Measurements from ENCODE around the gene CA4.
A peak's percentile ranks its signal among the peaks of the same experiment; 100 is the strongest.

CA4 gene

GRCh38 chr17:60129164-60129563, 20.6 kb upstream of the CA4 start:
- DNase-seq, result no peak

DNA sequence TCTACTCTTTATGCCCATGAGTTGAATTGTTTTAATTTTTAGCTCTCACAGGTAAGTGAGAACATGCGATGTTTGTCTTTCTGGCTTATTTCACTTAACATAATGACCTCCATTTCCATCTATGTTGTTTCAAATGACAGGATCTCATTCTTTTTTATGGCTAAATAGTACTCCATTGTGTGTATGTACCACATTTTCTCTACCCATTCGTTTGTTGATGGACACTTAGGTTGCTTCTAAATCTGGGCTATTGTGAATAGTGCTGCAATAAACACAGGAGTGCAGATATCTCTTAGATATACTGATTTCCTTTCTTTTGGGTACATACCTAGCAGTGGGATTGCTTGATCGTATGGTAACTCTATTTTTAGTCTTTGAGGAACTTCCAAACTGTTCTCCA, 19.3 kb upstream of the CA4 start:
- no peak for DNase-seq

DNA sequence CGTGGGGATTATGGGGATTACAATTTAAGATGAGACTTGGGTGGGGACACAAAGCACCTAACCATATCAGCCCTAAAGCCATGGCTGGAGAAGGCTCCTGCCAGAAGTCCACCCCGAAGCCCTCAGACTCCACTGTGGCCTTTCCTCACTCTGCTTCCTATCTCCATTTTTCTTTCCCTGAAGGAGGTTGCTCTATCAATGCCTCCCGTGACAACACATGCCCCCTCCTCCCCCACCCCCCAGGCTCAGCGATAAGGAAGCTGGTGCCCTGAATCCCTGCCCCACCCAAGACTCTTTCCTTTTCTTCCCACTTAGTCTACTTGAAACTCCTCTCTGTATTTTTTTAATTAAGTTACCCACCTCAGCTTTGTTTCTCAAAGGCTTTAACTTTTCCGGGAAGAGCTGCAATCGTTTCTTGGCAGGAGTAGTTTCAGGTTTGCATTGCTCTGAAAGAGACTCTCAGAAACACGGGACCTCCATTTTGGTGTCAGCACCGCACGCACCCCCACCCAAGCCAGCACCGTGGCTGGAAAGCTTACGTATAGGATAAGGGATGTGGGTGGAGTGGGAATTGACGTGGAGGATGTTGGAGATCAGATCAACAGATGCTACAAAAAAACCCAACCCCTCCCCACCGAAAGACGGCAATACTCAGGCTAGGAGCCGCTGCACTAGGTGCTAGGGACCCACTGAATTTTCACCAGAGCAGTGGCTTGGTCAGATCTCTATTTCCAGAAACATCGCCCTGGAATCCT, 15.2 kb upstream of the CA4 start:
- DNase-seq, result no peak

- DNase-seq, result peak in 55 of 56 donors; percentile 28 to 93 (median 80)
Observed at GRCh38 chr17:60135151-60135950, 14.4 kb upstream of the CA4 start.

DNA sequence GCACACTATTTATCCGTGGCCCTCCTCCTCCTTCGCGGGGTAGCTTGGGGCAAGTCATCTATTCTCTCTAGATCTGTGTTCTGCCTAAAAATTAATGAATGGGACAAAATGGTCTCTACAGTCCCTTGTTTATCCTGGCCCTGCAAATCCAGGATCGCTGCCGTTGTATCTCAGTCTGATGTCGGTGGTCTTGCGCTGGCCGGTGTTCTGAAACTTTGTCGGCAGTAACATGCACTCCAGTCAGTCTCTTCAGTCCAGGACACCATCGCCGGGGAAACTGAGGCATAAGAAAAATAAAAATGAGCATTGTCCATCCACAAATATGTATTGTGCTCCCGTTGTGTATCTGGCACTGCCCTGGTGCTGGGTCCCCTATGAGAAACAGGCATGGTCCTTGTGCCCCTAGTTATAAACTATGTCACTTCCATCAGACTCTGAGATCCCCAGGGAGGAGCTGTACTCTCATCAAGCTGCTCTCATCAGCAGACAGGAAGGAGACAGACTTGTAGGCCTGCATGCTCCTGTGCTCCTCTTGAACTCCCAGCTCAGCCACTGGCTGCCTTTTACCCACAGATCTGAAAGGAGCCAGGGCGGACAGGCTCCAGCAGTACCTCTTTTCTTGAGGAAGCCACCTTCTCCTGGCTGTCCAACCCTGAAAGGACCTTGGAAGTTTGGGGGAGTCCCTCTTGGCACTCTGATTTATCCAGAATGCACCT, 13.7 kb upstream of the CA4 start:
- no peak for DNase-seq

- DNase-seq, result no peak
Observed at GRCh38 chr17:60137731-60138130, 12.0 kb upstream of the CA4 start.

- no peak for DNase-seq
Observed at GRCh38 chr17:60138769-60139437, 10.9 kb upstream of the CA4 start.

DNA sequence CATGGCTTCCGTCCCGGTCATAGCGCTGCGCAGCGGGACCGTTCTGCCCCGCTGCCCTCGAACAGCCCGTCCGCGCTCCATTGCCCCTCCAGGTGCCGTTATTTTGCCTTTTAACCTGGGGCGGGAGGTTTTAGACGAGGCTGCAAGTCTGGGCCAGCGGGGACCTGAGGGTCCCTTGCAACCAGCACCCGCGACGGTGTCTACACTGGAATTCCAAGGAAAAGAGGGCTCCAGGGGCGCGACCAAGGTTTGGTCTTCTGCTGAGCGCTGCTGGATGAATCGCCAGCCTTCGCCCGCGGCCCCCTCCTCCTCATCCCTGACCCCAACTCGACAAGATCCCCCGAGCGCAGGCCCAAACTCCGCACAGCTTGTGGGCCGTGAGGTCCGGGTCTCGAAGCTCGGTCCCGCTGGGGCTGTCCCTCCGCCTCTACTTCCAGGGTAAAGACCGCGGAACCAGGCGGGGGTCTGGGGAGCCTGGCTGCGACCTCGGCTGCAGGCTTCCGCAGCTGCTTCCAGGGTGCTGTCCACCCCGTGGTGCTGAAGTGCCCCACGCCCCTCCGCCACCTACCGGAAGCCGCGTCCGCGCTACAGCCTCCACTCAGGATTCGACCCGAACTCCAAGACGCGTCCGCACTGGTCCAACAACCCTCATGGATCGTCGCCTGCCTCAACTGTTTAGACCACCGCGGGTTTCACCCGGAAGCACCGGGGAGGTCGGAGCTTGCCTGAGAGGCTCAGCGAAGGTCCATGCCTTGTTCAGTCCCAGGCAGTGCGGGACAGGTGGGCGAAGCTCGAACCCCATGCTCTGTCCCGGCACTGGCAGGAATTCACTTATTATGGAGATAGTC, 10.1 kb upstream of the CA4 start:
- peak in 28 of 56 donors; percentile 6 to 67 (median 29) for DNase-seq

DNA sequence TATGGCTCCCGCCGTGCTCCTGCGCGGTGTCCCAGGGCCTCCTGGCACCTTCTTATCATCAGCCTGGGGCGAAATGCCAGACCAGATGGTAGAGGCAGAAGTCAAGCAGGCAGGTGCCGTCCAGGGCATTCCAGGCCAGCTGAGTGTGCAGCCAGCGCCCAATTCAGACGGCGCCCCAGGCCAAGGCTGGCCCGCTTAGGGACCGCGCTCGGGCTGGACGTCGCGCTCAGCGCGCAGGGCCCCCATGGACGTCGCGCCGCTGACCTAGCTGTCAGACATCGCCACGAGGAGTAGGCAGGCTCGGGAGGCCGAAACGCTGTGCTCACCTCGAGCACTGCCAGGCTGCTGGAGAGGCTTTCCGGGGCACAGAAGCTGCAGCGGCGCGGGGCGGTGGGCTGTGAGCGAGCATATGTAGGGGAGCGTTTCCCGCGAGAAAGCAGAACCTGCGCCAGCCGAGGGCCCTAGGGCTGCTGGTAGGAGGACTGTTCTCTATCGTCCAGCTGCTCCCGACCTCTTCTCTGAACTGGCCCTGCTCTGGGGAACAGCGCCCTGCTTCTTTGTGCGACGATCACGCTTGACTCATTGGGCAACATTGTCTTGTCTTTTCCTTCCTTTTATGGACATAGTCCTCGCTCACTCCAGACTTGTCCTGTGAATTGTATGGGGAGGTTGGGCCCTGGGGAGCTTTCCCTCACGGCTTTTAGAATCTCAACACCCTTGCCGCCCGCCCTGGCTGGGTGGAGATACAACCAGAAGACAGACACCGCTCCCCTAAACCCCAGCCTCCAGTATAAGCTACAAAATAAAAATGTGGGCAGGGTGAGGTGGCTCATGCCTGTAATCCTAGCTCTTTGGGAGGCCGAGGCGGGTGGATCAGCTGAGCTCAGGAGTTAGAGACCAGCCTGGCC, 8.4 kb upstream of the CA4 start:
- no peak for DNase-seq

- peak in 49 of 56 donors; percentile 9 to 83 (median 56) for DNase-seq
Observed at GRCh38 chr17:60142872-60143499, 6.8 kb upstream of the CA4 start.

DNA sequence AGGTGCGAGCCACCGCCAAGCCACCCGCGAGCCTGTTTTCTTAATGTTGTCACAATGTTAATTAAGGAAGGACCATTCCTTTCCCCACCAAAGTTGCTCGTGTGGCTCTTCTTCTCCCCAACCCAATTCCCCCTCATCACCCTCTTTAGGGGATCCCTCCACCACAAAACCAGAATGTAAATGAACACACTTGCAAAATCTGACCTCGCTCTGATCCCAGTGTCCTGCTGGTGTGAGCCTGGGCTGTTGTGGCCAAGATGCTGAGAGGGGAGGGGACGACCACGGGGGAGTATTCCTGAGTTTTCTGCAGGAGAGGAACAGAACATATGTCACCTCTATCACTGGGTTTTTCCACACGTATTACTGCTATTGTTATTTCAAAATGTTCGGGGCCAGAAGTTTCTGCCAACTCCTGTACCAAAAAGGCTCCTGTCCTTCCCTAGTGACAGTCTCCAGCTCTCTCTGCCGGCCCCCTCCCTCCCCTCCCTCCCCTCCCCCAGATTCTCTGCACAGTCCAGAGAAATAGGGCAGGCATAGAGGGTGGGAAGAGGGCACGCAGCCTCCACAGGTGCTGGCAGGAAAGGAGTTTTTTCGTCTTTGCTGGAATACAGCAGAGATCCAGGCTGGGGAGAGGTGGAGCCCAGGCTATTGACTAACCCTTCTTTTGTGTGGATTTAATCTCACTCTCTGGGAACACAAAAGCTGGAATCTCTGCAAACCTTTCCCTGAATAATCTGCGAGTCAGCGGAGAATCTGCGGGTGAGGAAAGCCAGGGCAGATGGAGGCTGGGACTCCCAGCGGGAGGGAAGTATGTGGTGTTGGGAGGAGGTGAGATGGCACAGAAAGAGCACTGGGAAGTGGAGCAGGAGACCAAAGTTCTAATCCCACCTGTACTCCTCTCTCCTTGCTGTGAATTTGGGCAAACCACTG, 4.5 kb upstream of the CA4 start:
- no peak for DNase-seq

DNA sequence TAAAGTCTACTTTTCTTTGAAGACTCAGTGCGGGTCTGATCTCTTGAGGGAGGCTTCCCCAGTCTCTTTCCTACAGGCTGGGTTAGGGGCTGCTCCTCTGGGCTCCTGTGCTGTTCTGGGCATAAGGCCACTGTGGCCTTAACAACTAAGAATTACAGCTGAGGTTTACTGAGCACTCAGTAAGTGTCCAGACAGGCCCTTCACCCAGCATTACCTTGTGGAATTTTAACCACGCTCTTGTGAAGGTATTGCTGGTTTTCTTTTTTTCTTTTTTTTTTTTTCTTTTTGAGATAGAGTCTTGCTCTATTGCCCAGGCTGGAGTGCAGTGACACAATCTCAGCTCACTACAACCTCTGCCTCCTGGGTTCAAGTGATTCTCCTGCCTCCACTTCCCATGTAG, 3.6 kb upstream of the CA4 start:
- no peak for DNase-seq

- no peak for DNase-seq
Observed at GRCh38 chr17:60147553-60148223, 2.1 kb upstream of the CA4 start.

DNA sequence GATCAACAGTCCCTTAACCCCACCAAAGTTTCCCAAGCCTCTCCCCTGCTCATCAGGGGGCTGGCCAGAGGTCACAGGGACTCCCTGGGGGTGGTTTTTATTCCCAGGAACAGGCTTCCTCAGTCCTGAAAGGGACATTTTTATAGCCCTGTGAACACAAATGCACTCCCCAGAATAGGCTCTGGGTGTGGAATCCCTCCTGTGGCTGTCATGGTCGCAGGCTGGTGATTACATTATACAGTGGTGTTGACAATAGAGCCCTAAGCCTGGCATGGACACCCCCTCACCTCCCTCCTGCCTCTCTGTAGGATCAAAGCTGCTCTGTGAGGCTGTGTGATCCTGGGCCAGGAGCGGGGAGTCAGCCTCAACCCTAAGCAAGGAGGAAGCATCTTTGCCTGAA, 1.4 kb upstream of the CA4 start:
- DNase-seq, result no peak

DNA sequence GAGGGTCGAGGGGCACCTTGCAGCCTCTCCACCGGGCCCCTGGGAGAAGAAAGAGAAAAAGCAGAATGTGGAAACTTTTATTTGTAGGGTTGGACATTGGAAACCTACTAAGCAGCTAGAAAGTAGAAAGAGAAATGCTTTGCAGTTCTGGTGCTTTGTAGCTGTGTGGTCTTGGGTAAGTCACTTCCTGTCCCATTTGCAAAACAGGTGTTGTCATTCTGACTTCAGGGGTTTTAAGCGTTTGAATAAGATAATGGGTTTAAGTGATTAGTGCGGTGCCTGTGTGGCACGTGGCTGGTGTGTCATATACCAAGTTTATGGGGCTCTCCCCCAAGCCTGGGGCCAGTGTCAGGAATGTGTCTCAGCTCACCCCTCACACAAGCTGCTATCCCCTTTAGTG, 1.6 kb downstream of the CA4 start:
- DNase-seq, result no peak

- DNase-seq, result peak in 1 of 56 donors; percentile 25
Observed at GRCh38 chr17:60153606-60154390, 4.0 kb downstream of the CA4 start.
